ENCODE measurements around the gene BEAN1. TPM values are rescaled to one million over a fixed set of nuclear protein-coding genes. Genes with fewer than 3 reads are reported as not detected.

Gene BEAN1
- total RNA-seq, 1 experiment from 2014 or later = 0.24 TPM

- no peak overlapping the region for H3K27ac Mint-ChIP-seq
- H3K4me3 Mint-ChIP-seq = no peak overlapping the region
- Histone ChIP-seq H2AFZ (ENCODE audit: low read length) (no peak overlapping the region), H3K9ac (ENCODE audit: extremely low read depth, insufficient read length, low read length) (no peak overlapping the region), H3K23me2 (ENCODE audit: insufficient read length, low read depth, low read length, poor library complexity, severe bottlenecking) (peaks cover 4% of the 10 kb centered on the region), H3K27ac (ENCODE audit: insufficient read length, low read depth, low read length) (no peak overlapping the region), H2BK120ac (ENCODE audit: low read depth, low read length, poor library complexity, severe bottlenecking) (no peak overlapping the region), H2BK12ac (ENCODE audit: insufficient read length, low read depth, low read length) (no peak overlapping the region), H3K4me2 (ENCODE audit: insufficient read depth, insufficient read length, low read length) (no peak overlapping the region), H3K56ac (ENCODE audit: insufficient read length, low read depth, low read length) (no peak overlapping the region), H3K18ac (ENCODE audit: insufficient read length, low read depth, low read length) (no peak overlapping the region), H3K23ac (ENCODE audit: insufficient read length, low read depth, low read length) (no peak overlapping the region), H4K91ac (ENCODE audit: insufficient read length, low read depth, low read length) (no peak overlapping the region), H3T11ph (ENCODE audit: low read length) (no peak overlapping the region), H4K5ac (ENCODE audit: insufficient read length, low read depth, low read length) (no peak overlapping the region), H2AK5ac (ENCODE audit: insufficient read length, low read length) (no peak overlapping the region), H2BK5ac (ENCODE audit: insufficient read length, low read length) (no peak overlapping the region), H3K4me1 (ENCODE audit: insufficient read depth, low read length) (peaks cover 3% of the 10 kb centered on the region; the same call in 1 of the 2 replicates), H4K8ac (replicated peaks; ENCODE audit: insufficient read length, low read depth, low read length) (no peak overlapping the region), H3K4ac (ENCODE audit: low read depth, low read length) (no peak overlapping the region), H3K9me3 (ENCODE audit: control insufficient read depth, low read depth, low read length) (no peaks in the 10 kb centered on the region), H4K20me1 (ENCODE audit: control insufficient read depth, insufficient read depth, insufficient read length) (no peaks in the 10 kb centered on the region), H2BK15ac (ENCODE audit: low read depth, low read length) (no peak overlapping the region), H3K79me2 (ENCODE audit: insufficient read depth, low read length) (no peaks in the 10 kb centered on the region), H3K27me3 (ENCODE audit: insufficient read depth, low read length) (no peaks in the 10 kb centered on the region), H2BK20ac (ENCODE audit: low read depth, low read length, poor library complexity, severe bottlenecking) (no peak overlapping the region), H3K14ac (ENCODE audit: insufficient read depth, low read length) (no peak overlapping the region), H3K79me1 (ENCODE audit: insufficient read depth, low read depth, low read length, poor library complexity, severe bottlenecking) (no peaks in the 10 kb centered on the region)
- peaks cover 9 to 10% of the 10 kb centered on the region in 2 experiments; a peak in 4 of 5 replicates for H3K9me3 Mint-ChIP-seq
- peaks cover 0 to 4% (median 0%) of the 10 kb centered on the region in 3 experiments; a peak in 2 of 7 replicates for H3K36me3 Mint-ChIP-seq (ENCODE audit: insufficient read depth in 1 of 3, low read depth in 3 of 3)
- WGBS (ENCODE audit: extremely low coverage, insufficient read length, low lambda C conversion rate) = no CpG with 5 or more reads among the region's 5 CpGs
- peaks cover 34% of the 10 kb centered on the region for H3K27me3 Mint-ChIP-seq (ENCODE audit: low read depth)
- DNase-seq = no peak
- peaks cover 6 to 12% of the 10 kb centered on the region in 2 experiments for H3K4me1 Mint-ChIP-seq
- no peak for TF ChIP-seq CTCF (conservative IDR thresholded peaks at IDR 0.05)
Observed at GRCh38 chr16:66408163-66409048, 18.7 kb upstream of the BEAN1 start.
